Retinal pigment epithelial cell (primary cell): ENCODE results near the gene IL7R.

Source experiments
- DNase-seq: peaks from one replicate; pipeline ENCODE4 v3.0.0-alpha.2; 2010; ENCODE audit warnings: low read depth
- H3K4me3 ChIP-seq: 2 replicates; pipeline ENCODE4 v1.5.1; 2011; ENCODE audit warnings: mild to moderate bottlenecking, low read length, control low read depth, moderate library complexity
- TF ChIP-seq, protein P1 (sequence below): conservative IDR thresholded peaks from 2 replicates; pipeline ENCODE4 v1.5.1; 2011; ENCODE audit warnings: low read depth, low read length, control low read depth, inconsistent platforms

Gene IL7R

GRCh38 chr5:35922468-35922867 is 65.8 kb downstream of the IL7R start:
- no peak for DNase-seq
- TF ChIP-seq, protein P1, sequence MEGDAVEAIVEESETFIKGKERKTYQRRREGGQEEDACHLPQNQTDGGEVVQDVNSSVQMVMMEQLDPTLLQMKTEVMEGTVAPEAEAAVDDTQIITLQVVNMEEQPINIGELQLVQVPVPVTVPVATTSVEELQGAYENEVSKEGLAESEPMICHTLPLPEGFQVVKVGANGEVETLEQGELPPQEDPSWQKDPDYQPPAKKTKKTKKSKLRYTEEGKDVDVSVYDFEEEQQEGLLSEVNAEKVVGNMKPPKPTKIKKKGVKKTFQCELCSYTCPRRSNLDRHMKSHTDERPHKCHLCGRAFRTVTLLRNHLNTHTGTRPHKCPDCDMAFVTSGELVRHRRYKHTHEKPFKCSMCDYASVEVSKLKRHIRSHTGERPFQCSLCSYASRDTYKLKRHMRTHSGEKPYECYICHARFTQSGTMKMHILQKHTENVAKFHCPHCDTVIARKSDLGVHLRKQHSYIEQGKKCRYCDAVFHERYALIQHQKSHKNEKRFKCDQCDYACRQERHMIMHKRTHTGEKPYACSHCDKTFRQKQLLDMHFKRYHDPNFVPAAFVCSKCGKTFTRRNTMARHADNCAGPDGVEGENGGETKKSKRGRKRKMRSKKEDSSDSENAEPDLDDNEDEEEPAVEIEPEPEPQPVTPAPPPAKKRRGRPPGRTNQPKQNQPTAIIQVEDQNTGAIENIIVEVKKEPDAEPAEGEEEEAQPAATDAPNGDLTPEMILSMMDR: no peak
- H3K4me3 ChIP-seq: no peak overlapping the region

DNA sequence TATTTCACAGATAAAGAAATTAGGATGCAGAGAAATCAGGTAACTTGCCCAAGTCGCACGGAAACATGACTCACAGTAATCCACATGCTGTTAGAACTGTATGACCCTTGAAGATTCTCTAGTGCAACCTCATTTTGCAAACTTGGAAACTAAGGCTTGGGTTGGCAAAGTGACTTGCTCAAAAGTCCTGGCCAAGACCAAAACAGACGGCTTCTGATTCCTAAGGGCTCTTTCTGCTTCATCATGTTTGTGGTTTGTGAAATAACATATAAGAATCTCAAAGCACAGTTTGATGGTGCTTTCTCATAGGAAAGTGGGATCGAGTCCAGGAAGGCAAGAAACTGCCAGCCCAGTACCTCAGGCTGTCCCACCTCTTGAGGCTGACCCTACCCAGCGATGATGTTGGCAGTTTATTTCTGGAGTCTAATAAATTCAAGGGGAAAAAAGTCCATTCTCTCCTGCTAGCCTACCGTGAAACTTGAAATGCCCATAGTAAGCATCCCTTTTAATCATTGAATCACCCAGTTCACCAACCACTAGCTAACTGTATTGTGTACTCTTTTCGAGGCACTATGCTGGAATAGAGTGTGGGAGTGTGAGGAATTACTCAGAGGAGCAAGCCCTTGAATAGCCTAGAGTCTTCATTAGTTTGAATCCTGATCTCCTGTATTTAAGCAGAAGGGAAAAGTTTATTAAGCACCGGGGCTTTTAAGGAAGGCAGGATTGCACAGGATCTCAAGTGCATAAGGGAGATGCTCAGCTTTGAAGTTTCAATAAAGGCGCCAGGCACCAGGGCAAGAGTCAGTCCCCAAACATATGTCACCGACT is 67.6 kb downstream of the IL7R start:
- H3K4me3 ChIP-seq: no peak overlapping the region
- TF ChIP-seq, protein P1: no peak
- peak; percentile 5 for DNase-seq

GRCh38 chr5:35924950-35925722 is 68.4 kb downstream of the IL7R start:
- no peak overlapping the region for H3K4me3 ChIP-seq
- TF ChIP-seq, protein P1: peak; percentile 82
- DNase-seq: peak; percentile 7

DNA sequence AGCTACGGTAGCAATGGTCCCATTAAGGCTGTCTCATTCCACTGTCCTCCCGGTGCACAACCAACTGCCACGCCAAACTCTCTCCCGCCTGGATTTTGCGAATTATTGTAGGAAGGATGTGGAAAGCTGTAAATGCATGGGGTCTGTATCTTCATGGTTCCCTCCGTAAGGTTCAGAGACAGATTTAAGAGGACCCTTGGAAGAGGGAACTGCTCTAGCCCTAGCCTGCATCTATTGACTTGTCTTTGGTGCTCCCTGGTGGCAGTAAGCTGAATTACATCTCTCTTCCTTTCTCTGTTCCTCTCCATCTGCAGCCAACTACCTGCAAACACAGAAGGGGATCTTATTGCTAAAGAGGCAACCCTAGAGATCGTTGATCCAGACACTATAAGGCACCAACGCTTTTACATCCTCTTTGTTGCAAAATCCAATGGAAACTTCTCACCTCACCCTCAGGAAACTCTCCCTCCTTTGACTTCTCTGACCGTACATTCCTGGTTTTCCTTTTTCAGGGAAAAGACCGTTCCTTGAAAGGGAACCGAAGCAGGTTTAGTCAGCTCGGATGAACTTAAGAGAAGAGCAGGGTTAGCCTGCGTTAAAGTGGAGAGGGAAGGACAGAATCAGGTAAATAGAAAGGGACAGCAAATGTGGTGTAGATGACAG is 69.8 kb downstream of the IL7R start:
- peak overlapping the region; percentile 2 for H3K4me3 ChIP-seq
- TF ChIP-seq, protein P1: peak; percentile 81
- peak; percentile 2 for DNase-seq
